ENCODE results near the gene TMC3. TPM values are rescaled to one million over a fixed set of nuclear protein-coding genes. Genes with fewer than 3 reads are reported as not detected.

The TMC3 gene
- total and polyA plus RNA-seq, 7 donors = not detected

- H3K4me3 ChIP-seq = no peak overlapping the region
- no peaks in the 10 kb centered on the region for H3K36me3 ChIP-seq (ENCODE audit: insufficient read depth in 1 of 2, low read depth in 1 of 2)
- no peaks in the 10 kb centered on the region for H3K27me3 ChIP-seq (ENCODE audit: insufficient read depth in 3 of 3, low read length in 2 of 3)
- ATAC-seq (no peak), DNase-seq (no peak)
- no peak for TF ChIP-seq CTCF (IDR thresholded peaks at IDR 0.05)
- no peaks in the 10 kb centered on the region for H3K9me3 ChIP-seq
- no peaks in the 10 kb centered on the region for H3K4me1 ChIP-seq
- 81 to 85% (median 84%) methylated on average over 3 of the region's 3 CpGs for WGBS, 3 donors
- H3K27ac ChIP-seq = no peak overlapping the region
- intact Hi-C loops (cut with DNase I) = no loop called here
Measured at GRCh38 chr15:81327516-81327915, 46.5 kb downstream of the TMC3 start.

- intact Hi-C loops (cut with DNase I) = no loop called here
- DNase-seq = no peak
- Histone ChIP-seq H3K4me3 (no peak overlapping the region), H3K9me3 (no peaks in the 10 kb centered on the region), H3K27ac (no peak overlapping the region), H3K27me3 (ENCODE audit: insufficient read depth in 3 of 3, low read length in 2 of 3) (no peaks in the 10 kb centered on the region), H3K36me3 (ENCODE audit: insufficient read depth in 1 of 2, low read depth in 1 of 2) (no peaks in the 10 kb centered on the region), H3K4me1 (no peaks in the 10 kb centered on the region)
- 78 to 86% (median 82%) methylated on average over 7 of the region's 7 CpGs for WGBS, 3 donors
- no peak for TF ChIP-seq CTCF (IDR thresholded peaks at IDR 0.05)
- ATAC-seq = no peak
Measured at GRCh38 chr15:81326466-81327212, 47.4 kb downstream of the TMC3 start.

- Histone ChIP-seq H3K4me3 (peak within 1 kb of the TSS; percentile 84), H3K27me3 (ENCODE audit: insufficient read depth in 3 of 3, low read length in 2 of 3) (no peaks in the 10 kb centered on the region), H3K4me1 (no peaks in the 10 kb centered on the region), H3K36me3 (ENCODE audit: insufficient read depth in 1 of 2, low read depth in 1 of 2) (no peaks in the 10 kb centered on the region), H3K9me3 (no peaks in the 10 kb centered on the region), H3K27ac (no peak within 1 kb of the TSS)
- DNase-seq (peak; percentile 99), ATAC-seq (peak; percentile 100)
- WGBS, 3 donors = 1 to 2% (median 1%) methylated on average over 67 of the region's 67 CpGs
- TF ChIP-seq CTCF (IDR thresholded peaks at IDR 0.05) = no peak
- intact Hi-C loops (cut with DNase I) = no loop called here
Measured at GRCh38 chr15:81323944-81324881, 49.8 kb downstream of the TMC3 start, which contains the start of gene STARD5. STARD5 (minus strand) TSS chr15:81324141; CDS start chr15:81324099, 42 bp downstream.

GRCh38 chr15:81323559-81323943 is 50.5 kb downstream of the TMC3 start:
- no peaks in the 10 kb centered on the region for H3K9me3 ChIP-seq
- WGBS, 3 donors = 14 to 18% (median 18%) methylated on average over 4 of the region's 4 CpGs
- no peak overlapping the region for H3K27ac ChIP-seq
- ATAC-seq = peak in 1 of 4 donors; percentile 7
- peak overlapping the region; percentile 84 for H3K4me3 ChIP-seq
- H3K36me3 ChIP-seq (ENCODE audit: insufficient read depth in 1 of 2, low read depth in 1 of 2) = no peaks in the 10 kb centered on the region
- intact Hi-C loops (cut with DNase I) = no loop called here
- no peak for DNase-seq
- no peak for TF ChIP-seq CTCF (IDR thresholded peaks at IDR 0.05)
- no peaks in the 10 kb centered on the region for H3K4me1 ChIP-seq
- no peaks in the 10 kb centered on the region for H3K27me3 ChIP-seq (ENCODE audit: insufficient read depth in 3 of 3, low read length in 2 of 3)
